ENCODE measurements around the gene S100A4.
A peak's percentile ranks its signal among the peaks of the same experiment; 100 is the strongest.
"Not testable (repeated sequence)": the region's sequence is repeated elsewhere in the genome, so short reads cannot be mapped to it uniquely, and the experiment has no call there.

Gene S100A4

GRCh38 chr1:153567621-153568366, 22.2 kb upstream of the S100A4 start:
- no peak for DNase-seq (ENCODE audit: extremely low read depth in 1 of 2, low read depth in 1 of 2)

GRCh38 chr1:153566414-153567371, 21.1 kb upstream of the S100A4 start:
- peak; percentile 52 to 78 for DNase-seq (ENCODE audit: extremely low read depth in 1 of 2, low read depth in 1 of 2)

GRCh38 chr1:153565529-153566374, 20.1 kb upstream of the S100A4 start, which contains the start of gene S100A2:
Gene S100A2, minus strand, starts transcription at chr1:153565844. Its CDS starts 1,967 bp downstream, at chr1:153563877.
- no peak for DNase-seq (ENCODE audit: extremely low read depth in 1 of 2, low read depth in 1 of 2)

GRCh38 chr1:153563991-153564390, 18.4 kb upstream of the S100A4 start:
- no peak for DNase-seq (ENCODE audit: extremely low read depth in 1 of 2, low read depth in 1 of 2)

GRCh38 chr1:153563483-153563901, 17.9 kb upstream of the S100A4 start:
- no peak for DNase-seq (ENCODE audit: extremely low read depth in 1 of 2, low read depth in 1 of 2)

- not testable (repeated sequence) for DNase-seq (ENCODE audit: extremely low read depth in 1 of 2, low read depth in 1 of 2)
These were observed 16.4 kb upstream of the S100A4 start for GRCh38 chr1:153562021-153562420.

GRCh38 chr1:153561466-153561985, 15.9 kb upstream of the S100A4 start:
- DNase-seq (ENCODE audit: extremely low read depth in 1 of 2, low read depth in 1 of 2): no peak

GRCh38 chr1:153560771-153561465, 15.3 kb upstream of the S100A4 start:
- DNase-seq (ENCODE audit: extremely low read depth in 1 of 2, low read depth in 1 of 2): no peak

GRCh38 chr1:153560241-153560640, 14.6 kb upstream of the S100A4 start:
- DNase-seq (ENCODE audit: extremely low read depth in 1 of 2, low read depth in 1 of 2): no peak

- DNase-seq (ENCODE audit: extremely low read depth in 1 of 2, low read depth in 1 of 2): no peak
These were observed 12.3 kb upstream of the S100A4 start for GRCh38 chr1:153557877-153558276.

- DNase-seq (ENCODE audit: extremely low read depth in 1 of 2, low read depth in 1 of 2): no peak
These were observed 10.7 kb upstream of the S100A4 start for GRCh38 chr1:153556348-153556747.

GRCh38 chr1:153553830-153554541, 8.4 kb upstream of the S100A4 start:
- DNase-seq (ENCODE audit: extremely low read depth in 1 of 2, low read depth in 1 of 2): no peak

- no peak for DNase-seq (ENCODE audit: extremely low read depth in 1 of 2, low read depth in 1 of 2)
These were observed 7.5 kb upstream of the S100A4 start for GRCh38 chr1:153553096-153553495.

GRCh38 chr1:153552335-153552734, 6.7 kb upstream of the S100A4 start:
- DNase-seq (ENCODE audit: extremely low read depth in 1 of 2, low read depth in 1 of 2): no peak

GRCh38 chr1:153550827-153551500, 5.4 kb upstream of the S100A4 start:
- no peak for DNase-seq (ENCODE audit: extremely low read depth in 1 of 2, low read depth in 1 of 2)

GRCh38 chr1:153550398-153550758, 4.8 kb upstream of the S100A4 start:
- no peak for DNase-seq (ENCODE audit: extremely low read depth in 1 of 2, low read depth in 1 of 2)

- DNase-seq (ENCODE audit: extremely low read depth in 1 of 2, low read depth in 1 of 2): no peak
These were observed 4.3 kb upstream of the S100A4 start for GRCh38 chr1:153549741-153550397.
